NOMO-1 (cell line): Measurements from ENCODE around the gene TSHZ2.
"Not testable (repeated sequence)": the region's sequence is repeated elsewhere in the genome, so short reads cannot be mapped to it uniquely, and the experiment has no call there.

Source experiments
- DNase-seq, 2 experiments: peaks; one replicate each; lab custom pipeline; 2025; ENCODE audit not compliant: unreplicated experiment in 2 of 2; lab: John Stamatoyannopoulos, UW

TSHZ2 gene

GRCh38 chr20:53513489-53514298 lies 541.5 kb downstream of the TSHZ2 start:
- DNase-seq = no peak

GRCh38 chr20:53515749-53516148 lies 543.6 kb downstream of the TSHZ2 start:
- DNase-seq = no peak

DNA sequence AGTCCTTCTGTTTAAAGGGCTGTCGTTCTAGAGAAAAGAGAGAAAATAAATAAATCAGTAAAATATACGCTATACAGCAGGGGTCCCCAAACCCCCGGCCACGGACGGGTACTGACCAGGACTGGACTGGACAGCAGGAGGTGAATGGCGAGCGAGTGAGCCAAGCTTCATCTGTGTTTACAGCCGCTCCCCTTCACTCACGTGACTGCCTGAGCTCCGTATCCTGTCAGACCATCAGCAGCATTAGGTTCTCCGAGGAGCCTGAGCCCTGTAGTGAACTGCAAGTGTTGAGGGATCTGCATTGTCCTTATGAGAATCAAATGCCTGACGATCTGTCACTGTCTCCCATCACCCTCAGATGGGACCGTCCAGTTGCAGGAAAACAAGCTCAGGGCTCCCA lies 545.0 kb downstream of the TSHZ2 start:
- no peak for DNase-seq

- DNase-seq = not testable (repeated sequence)
Measured at GRCh38 chr20:53521421-53521820, 549.3 kb downstream of the TSHZ2 start.

DNA sequence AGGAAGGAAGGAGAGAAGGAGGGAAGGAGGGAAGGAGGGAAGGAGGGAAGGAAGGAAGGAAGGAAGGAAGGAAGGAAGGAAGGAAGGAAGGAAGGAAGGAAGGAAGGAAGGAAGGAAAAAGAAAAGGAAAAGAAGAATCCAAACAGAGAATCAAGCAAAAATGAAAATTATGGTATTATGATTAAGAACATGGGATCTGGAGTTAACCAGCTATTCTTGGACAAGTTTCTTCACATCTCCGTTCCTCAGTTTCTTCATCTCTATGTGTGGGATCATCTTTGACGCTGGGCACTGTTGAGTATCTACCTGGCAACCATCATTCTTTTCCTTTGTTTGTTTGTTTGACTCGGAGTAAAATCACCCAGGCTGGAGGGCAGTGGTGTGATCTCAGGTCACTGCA lies 549.9 kb downstream of the TSHZ2 start:
- no peak for DNase-seq

- DNase-seq = no peak
Measured at GRCh38 chr20:53522696-53523095, 550.5 kb downstream of the TSHZ2 start.

DNA sequence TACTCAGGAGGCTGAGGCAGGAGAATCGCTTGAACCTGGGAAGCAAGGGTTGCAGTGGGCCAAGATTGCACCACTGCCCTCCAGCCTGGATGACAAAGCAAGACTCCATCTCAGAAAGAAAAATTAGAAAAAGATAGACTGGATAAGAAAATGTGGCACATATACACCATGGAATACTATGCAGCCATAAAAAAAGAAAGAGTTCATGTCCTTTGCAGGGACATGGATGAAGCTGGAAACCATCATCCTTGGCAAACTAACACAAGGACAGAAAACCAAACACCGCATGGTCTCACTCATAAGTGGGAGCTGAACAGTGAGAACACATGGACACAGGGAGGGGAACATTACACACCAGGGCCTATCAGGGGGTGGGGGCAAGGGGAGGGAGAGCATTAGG lies 551.5 kb downstream of the TSHZ2 start:
- not testable (repeated sequence) for DNase-seq

- DNase-seq = no peak
Measured at GRCh38 chr20:53524589-53525312, 552.6 kb downstream of the TSHZ2 start.

GRCh38 chr20:53527196-53527595 lies 555.0 kb downstream of the TSHZ2 start:
- DNase-seq = no peak

GRCh38 chr20:53529658-53530057 lies 557.5 kb downstream of the TSHZ2 start:
- no peak for DNase-seq

GRCh38 chr20:53530440-53530839 lies 558.3 kb downstream of the TSHZ2 start:
- no peak for DNase-seq

- DNase-seq = peak; percentile 36 to 76
Measured at GRCh38 chr20:53532654-53533312, 560.6 kb downstream of the TSHZ2 start.

- DNase-seq = no peak
Measured at GRCh38 chr20:53533500-53533899, 561.3 kb downstream of the TSHZ2 start.

DNA sequence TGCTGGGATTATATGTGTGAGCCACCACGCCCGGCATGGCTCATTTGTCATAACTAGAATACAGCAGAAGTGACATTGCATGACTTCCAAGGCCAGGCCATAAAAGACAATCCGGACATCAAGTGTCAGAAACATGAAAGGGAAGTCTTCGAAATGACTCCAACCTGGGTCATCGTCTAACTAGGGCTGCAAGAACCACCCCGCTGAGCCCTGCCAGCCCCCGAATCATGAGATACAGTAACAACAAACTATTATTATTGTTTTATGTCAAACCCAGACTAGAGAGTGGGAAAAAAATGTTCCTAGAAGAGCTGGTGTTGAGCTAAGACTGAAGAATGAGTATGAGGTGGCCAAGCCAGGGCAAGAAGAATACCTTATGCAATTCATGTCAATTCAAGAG lies 561.9 kb downstream of the TSHZ2 start:
- DNase-seq = no peak

DNA sequence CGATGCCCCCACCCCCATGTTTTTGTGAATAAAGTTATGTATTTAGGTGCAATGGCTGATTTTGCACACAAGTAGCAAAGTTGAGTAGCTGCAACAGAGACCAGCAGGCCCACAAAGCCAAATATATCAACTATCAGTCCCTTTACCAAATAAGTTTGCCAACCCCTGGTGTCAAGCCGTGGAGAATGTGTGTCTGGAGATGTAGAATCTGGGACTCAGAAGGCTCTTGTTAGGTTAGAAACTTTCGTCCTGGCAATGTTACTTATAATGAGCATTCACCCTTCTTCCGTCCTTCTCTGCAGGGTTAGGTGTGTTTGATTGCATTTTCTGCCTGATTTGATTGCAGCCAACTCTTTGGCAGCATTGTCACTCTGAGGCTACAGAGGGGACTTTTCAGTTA lies 563.7 kb downstream of the TSHZ2 start:
- DNase-seq = no peak

- DNase-seq = not testable (repeated sequence)
Measured at GRCh38 chr20:53536382-53536781, 564.2 kb downstream of the TSHZ2 start.

DNA sequence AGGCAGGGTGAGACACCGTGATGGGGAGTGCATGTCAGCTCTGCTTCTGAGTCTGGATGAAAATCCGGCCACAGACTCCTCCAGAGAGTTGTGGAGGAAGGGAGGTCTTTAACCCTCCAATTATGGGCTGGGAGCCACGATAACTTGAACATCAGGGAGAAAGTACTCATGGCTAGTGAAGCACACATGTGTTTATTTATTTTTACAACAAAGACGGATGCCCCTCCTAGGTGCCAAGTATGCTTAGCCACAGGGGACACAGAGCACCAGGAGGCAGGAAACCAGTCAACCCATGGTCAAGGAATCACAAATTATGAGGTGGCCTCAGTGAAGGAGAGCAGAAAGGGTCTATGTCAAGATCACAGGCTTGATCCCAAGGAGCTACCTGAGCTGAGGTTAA lies 567.4 kb downstream of the TSHZ2 start:
- no peak for DNase-seq
